Sigmoid colon (tissue), 4 donors: ENCODE results near the gene SFXN5.

Source experiments
- POLR2A ChIP-seq, 2 donors: fragments of 450-650 bp; IDR thresholded peaks; one replicate each; pipeline ENCODE4 v1.6.1; 2016; ENCODE audit warnings: antibody characterized with exemption in 2 of 2, mild to moderate bottlenecking in 2 of 2, moderate library complexity in 2 of 2
- POLR2AphosphoS5 ChIP-seq, 4 donors: sonication (generic); formaldehyde crosslinking; IDR thresholded peaks; one replicate each; pipeline ENCODE4 v1.6.1; 2017; ENCODE audit warnings: antibody characterized with exemption in 4 of 4

- TF ChIP-seq POLR2AphosphoS5 (IDR thresholded peaks at IDR 0.05) (no peak), POLR2A (IDR thresholded peaks at IDR 0.05) (no peak)
Observed at GRCh38 chr2:72982219-72982618, 89.3 kb downstream of the SFXN5 start.
